GM20431 (cell line): Measurements from ENCODE around the gene TMEM156.
"Not testable (repeated sequence)": the region's sequence is repeated elsewhere in the genome, so short reads cannot be mapped to it uniquely, and the experiment has no call there.

Experiments used
- in situ Hi-C: fragments of 300-500 bp; cut with MseI, MboI; formaldehyde crosslinking; loops from one replicate; pipeline ENCODE4 v1.15.0; 2020; ENCODE audit warnings: low sequenced_read_pairs; ENCODE audit not compliant: unreplicated experiment

Gene TMEM156

GRCh38 chr4:38964942-38965775 is 67.0 kb downstream of the TMEM156 start:
- in situ Hi-C loops, result no loop called here

- in situ Hi-C loops, result not testable (repeated sequence)
These were observed 73.0 kb downstream of the TMEM156 start for GRCh38 chr4:38959248-38959647.

GRCh38 chr4:38958453-38959190 is 73.6 kb downstream of the TMEM156 start:
- in situ Hi-C loops, result no loop called here

- in situ Hi-C loops, result no loop called here
These were observed 74.3 kb downstream of the TMEM156 start for GRCh38 chr4:38957893-38958292.

GRCh38 chr4:38957261-38957815 is 74.9 kb downstream of the TMEM156 start:
- in situ Hi-C loops, result no loop called here

- in situ Hi-C loops, result no loop called here
These were observed 76.3 kb downstream of the TMEM156 start for GRCh38 chr4:38955957-38956356.

GRCh38 chr4:38954727-38955126 is 77.5 kb downstream of the TMEM156 start:
- in situ Hi-C loops, result no loop called here

- in situ Hi-C loops, result no loop called here
These were observed 80.2 kb downstream of the TMEM156 start for GRCh38 chr4:38952017-38952416.

GRCh38 chr4:38951598-38951997 is 80.6 kb downstream of the TMEM156 start:
- in situ Hi-C loops, result no loop called here

- in situ Hi-C loops, result no loop called here
These were observed 81.5 kb downstream of the TMEM156 start for GRCh38 chr4:38950734-38951133.

- in situ Hi-C loops, result no loop called here
These were observed 82.0 kb downstream of the TMEM156 start for GRCh38 chr4:38950159-38950558.

- in situ Hi-C loops, result no loop called here
These were observed 82.7 kb downstream of the TMEM156 start for GRCh38 chr4:38949411-38950051.

- in situ Hi-C loops, result no loop called here
These were observed 83.7 kb downstream of the TMEM156 start for GRCh38 chr4:38948551-38948950.

- in situ Hi-C loops, result no loop called here
These were observed 85.3 kb downstream of the TMEM156 start for GRCh38 chr4:38946919-38947318.

GRCh38 chr4:38944440-38944839 is 87.8 kb downstream of the TMEM156 start:
- in situ Hi-C loops, result no loop called here

GRCh38 chr4:38943343-38943742 is 88.9 kb downstream of the TMEM156 start:
- in situ Hi-C loops, result no loop called here

GRCh38 chr4:38941906-38942305 is 90.3 kb downstream of the TMEM156 start:
- in situ Hi-C loops, result not testable (repeated sequence)

GRCh38 chr4:38940476-38940875 is 91.7 kb downstream of the TMEM156 start:
- in situ Hi-C loops, result no loop called here

- in situ Hi-C loops, result no loop called here
These were observed 93.0 kb downstream of the TMEM156 start for GRCh38 chr4:38939165-38939564.

- in situ Hi-C loops, result no loop called here
These were observed 96.7 kb downstream of the TMEM156 start for GRCh38 chr4:38935391-38936073.
